GM12874 (cell line): ENCODE data around the gene PCSK1.

ENCODE experiments used
- TF ChIP-seq, protein P1 (sequence below): IDR thresholded peaks from 2 replicates; pipeline ENCODE4 v1.5.1; 2011; ENCODE audit warnings: low read depth, mild to moderate bottlenecking, control low read depth, low read length, moderate library complexity; ENCODE audit not compliant: insufficient read depth

Gene PCSK1

GRCh38 chr5:96385538-96385937 is 47.5 kb downstream of the PCSK1 start:
- TF ChIP-seq, protein P1, sequence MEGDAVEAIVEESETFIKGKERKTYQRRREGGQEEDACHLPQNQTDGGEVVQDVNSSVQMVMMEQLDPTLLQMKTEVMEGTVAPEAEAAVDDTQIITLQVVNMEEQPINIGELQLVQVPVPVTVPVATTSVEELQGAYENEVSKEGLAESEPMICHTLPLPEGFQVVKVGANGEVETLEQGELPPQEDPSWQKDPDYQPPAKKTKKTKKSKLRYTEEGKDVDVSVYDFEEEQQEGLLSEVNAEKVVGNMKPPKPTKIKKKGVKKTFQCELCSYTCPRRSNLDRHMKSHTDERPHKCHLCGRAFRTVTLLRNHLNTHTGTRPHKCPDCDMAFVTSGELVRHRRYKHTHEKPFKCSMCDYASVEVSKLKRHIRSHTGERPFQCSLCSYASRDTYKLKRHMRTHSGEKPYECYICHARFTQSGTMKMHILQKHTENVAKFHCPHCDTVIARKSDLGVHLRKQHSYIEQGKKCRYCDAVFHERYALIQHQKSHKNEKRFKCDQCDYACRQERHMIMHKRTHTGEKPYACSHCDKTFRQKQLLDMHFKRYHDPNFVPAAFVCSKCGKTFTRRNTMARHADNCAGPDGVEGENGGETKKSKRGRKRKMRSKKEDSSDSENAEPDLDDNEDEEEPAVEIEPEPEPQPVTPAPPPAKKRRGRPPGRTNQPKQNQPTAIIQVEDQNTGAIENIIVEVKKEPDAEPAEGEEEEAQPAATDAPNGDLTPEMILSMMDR, result no peak

DNA sequence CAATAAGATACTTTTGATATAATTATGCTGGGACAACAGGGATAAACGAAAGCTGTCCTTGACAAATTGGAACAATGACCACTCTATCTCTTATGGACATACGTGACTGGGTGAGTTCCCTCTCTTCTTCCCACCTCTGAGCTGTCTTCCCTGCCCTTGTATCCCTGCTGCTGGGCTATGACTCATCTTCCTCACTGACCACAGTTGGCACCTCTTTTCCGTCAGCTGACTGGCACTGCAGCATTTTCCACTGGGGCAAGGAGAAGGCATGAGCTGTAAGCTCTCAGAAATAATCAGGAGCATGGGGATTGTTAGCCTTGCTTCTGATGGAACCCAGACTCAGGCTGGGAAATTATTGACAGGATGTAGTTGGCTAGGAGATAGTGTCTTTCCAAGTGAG is 48.7 kb downstream of the PCSK1 start:
- TF ChIP-seq, protein P1, result no peak

GRCh38 chr5:96381526-96381925 is 51.5 kb downstream of the PCSK1 start:
- TF ChIP-seq, protein P1, result no peak

GRCh38 chr5:96379896-96380295 is 53.2 kb downstream of the PCSK1 start:
- TF ChIP-seq, protein P1, result no peak

GRCh38 chr5:96377597-96377996 is 55.5 kb downstream of the PCSK1 start:
- TF ChIP-seq, protein P1, result no peak

GRCh38 chr5:96377167-96377566 is 55.9 kb downstream of the PCSK1 start:
- TF ChIP-seq, protein P1, result no peak

GRCh38 chr5:96374653-96375052 is 58.4 kb downstream of the PCSK1 start:
- TF ChIP-seq, protein P1, result no peak

DNA sequence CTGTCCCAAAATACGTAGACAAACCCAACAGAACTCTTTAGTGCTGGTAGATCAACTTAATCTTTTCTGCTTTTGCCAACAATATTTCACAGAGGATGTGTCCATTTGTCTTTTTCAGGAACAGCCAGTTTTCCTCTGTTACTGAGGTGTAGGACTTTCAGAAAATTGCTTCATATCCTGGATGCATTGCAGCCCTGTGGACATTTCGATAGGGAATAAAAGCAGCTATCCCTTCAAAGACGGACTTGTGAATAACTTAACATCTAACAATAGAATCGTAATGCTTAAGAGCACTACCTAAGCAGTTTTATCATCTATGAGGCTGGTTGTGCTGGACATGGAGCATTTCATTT is 59.7 kb downstream of the PCSK1 start:
- TF ChIP-seq, protein P1, result no peak
